ENCODE measurements around the gene ALG12. TPM values are rescaled to one million over a fixed set of nuclear protein-coding genes. Genes with fewer than 3 reads are reported as not detected.

ALG12 gene
- total and polyA plus RNA-seq, 2 of the 13 experiments (the other 11 are each of a cell fraction or from before 2014, with no cell fraction given), result 7.8 to 15.8 TPM

GRCh38 chr22:49853981-49854831, 64.0 kb downstream of the ALG12 start (continued):
- TF ChIP-seq, protein P1, sequence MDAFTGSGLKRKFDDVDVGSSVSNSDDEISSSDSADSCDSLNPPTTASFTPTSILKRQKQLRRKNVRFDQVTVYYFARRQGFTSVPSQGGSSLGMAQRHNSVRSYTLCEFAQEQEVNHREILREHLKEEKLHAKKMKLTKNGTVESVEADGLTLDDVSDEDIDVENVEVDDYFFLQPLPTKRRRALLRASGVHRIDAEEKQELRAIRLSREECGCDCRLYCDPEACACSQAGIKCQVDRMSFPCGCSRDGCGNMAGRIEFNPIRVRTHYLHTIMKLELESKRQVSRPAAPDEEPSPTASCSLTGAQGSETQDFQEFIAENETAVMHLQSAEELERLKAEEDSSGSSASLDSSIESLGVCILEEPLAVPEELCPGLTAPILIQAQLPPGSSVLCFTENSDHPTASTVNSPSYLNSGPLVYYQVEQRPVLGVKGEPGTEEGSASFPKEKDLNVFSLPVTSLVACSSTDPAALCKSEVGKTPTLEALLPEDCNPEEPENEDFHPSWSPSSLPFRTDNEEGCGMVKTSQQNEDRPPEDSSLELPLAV (CRISPR knock-in tag; conservative IDR thresholded peaks at IDR 0.05; ENCODE audit: low read depth), result no peak
- peak; percentile 49; the same call in 1 of the 3 replicates for TF ChIP-seq MXI1 (IDR thresholded peaks at IDR 0.05; ENCODE audit: borderline replicate concordance, low read depth, low read length)
- TF ChIP-seq PTBP1 (IDR thresholded peaks at IDR 0.05; ENCODE audit: low read depth, low read length, poor library complexity, severe bottlenecking), result no peak
- no peak for TF ChIP-seq ARID2 (CRISPR knock-in tag; IDR thresholded peaks at IDR 0.05; ENCODE audit: borderline replicate concordance)
- no peak for TF ChIP-seq SRSF9 (IDR thresholded peaks at IDR 0.05; ENCODE audit: borderline replicate concordance, insufficient read depth, low read depth, low read length, poor library complexity, severe bottlenecking)
- no peak for TF ChIP-seq ISX (CRISPR knock-in tag; conservative IDR thresholded peaks at IDR 0.05)
- no peak for TF ChIP-seq ZNF747 (CRISPR knock-in tag; IDR thresholded peaks at IDR 0.05; ENCODE audit: borderline replicate concordance)
- TF ChIP-seq ZNF670 (CRISPR knock-in tag; IDR thresholded peaks at IDR 0.05; ENCODE audit: borderline replicate concordance), result no peak
- TF ChIP-seq JUND (CRISPR knock-in tag; IDR thresholded peaks at IDR 0.05), result no peak
- peak; percentile 27; the same call in 1 of the 2 replicates for TF ChIP-seq ZBTB2 (CRISPR knock-in tag; IDR thresholded peaks at IDR 0.05; ENCODE audit: low read depth)
- TF ChIP-seq, protein P2, sequence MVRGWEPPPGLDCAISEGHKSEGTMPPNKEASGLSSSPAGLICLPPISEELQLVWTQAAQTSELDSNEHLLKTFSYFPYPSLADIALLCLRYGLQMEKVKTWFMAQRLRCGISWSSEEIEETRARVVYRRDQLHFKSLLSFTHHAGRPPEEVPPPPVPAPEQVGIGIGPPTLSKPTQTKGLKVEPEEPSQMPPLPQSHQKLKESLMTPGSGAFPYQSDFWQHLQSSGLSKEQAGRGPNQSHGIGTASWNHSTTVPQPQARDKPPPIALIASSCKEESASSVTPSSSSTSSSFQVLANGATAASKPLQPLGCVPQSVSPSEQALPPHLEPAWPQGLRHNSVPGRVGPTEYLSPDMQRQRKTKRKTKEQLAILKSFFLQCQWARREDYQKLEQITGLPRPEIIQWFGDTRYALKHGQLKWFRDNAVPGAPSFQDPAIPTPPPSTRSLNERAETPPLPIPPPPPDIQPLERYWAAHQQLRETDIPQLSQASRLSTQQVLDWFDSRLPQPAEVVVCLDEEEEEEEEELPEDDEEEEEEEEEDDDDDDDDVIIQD (CRISPR knock-in tag; IDR thresholded peaks at IDR 0.05; ENCODE audit: low read depth), result no peak
- no peak for TF ChIP-seq PBX2 (CRISPR knock-in tag; IDR thresholded peaks at IDR 0.05)
- peak; percentile 19; the same call in 1 of the 2 replicates for TF ChIP-seq SAP130 (CRISPR knock-in tag; IDR thresholded peaks at IDR 0.05; ENCODE audit: low read depth)
- TF ChIP-seq SP4 (CRISPR knock-in tag; IDR thresholded peaks at IDR 0.05), result 0 out of 2 replicates have a peak, but pooled peaks have one; percentile 29
- TF ChIP-seq, protein P3, sequence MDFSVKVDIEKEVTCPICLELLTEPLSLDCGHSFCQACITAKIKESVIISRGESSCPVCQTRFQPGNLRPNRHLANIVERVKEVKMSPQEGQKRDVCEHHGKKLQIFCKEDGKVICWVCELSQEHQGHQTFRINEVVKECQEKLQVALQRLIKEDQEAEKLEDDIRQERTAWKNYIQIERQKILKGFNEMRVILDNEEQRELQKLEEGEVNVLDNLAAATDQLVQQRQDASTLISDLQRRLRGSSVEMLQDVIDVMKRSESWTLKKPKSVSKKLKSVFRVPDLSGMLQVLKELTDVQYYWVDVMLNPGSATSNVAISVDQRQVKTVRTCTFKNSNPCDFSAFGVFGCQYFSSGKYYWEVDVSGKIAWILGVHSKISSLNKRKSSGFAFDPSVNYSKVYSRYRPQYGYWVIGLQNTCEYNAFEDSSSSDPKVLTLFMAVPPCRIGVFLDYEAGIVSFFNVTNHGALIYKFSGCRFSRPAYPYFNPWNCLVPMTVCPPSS (IDR thresholded peaks at IDR 0.05), result no peak
- TF ChIP-seq MYC (CRISPR knock-in tag; IDR thresholded peaks at IDR 0.05; ENCODE audit: borderline replicate concordance), result peak; percentile 58
- TF ChIP-seq, protein P4, sequence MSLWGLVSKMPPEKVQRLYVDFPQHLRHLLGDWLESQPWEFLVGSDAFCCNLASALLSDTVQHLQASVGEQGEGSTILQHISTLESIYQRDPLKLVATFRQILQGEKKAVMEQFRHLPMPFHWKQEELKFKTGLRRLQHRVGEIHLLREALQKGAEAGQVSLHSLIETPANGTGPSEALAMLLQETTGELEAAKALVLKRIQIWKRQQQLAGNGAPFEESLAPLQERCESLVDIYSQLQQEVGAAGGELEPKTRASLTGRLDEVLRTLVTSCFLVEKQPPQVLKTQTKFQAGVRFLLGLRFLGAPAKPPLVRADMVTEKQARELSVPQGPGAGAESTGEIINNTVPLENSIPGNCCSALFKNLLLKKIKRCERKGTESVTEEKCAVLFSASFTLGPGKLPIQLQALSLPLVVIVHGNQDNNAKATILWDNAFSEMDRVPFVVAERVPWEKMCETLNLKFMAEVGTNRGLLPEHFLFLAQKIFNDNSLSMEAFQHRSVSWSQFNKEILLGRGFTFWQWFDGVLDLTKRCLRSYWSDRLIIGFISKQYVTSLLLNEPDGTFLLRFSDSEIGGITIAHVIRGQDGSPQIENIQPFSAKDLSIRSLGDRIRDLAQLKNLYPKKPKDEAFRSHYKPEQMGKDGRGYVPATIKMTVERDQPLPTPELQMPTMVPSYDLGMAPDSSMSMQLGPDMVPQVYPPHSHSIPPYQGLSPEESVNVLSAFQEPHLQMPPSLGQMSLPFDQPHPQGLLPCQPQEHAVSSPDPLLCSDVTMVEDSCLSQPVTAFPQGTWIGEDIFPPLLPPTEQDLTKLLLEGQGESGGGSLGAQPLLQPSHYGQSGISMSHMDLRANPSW (CRISPR knock-in tag; IDR thresholded peaks at IDR 0.05; ENCODE audit: borderline replicate concordance), result no peak
- TF ChIP-seq ZSCAN31 (CRISPR knock-in tag; IDR thresholded peaks at IDR 0.05; ENCODE audit: low read depth), result no peak
